Measurements from ENCODE around the gene FBXL12.

FBXL12 gene

DNA sequence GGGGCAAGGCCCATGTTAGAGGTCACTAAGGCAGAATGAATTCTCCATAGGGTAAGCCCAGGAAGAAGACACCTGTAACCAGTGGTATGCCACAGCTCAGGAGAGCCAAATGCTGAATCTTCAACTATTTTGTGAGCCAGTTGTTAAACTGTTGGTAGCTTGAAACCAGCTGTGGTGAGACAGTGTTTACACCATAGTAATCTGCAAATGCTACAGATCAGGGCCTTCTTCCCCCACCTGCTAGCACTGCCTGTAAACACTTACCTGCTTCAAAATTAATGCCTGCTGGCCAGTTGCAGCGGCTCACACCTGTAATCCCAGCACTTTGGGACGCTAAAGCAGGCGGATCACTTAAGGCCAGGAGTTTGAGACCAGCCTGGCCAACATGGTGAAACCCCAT lies 12.1 kb downstream of the FBXL12 start:
- H3K27ac ChIP-seq: no peak overlapping the region
- H3K27me3 ChIP-seq (replicated peaks): no peaks in the 10 kb centered on the region
- H3K4me3 ChIP-seq (ENCODE audit: low read depth, low read length): no peak overlapping the region
- in situ Hi-C loops (cut with HindIII; ENCODE audit: low pct_ligation_motif_present, low sequenced_read_pairs): no loop called here
- TF ChIP-seq, protein P1, sequence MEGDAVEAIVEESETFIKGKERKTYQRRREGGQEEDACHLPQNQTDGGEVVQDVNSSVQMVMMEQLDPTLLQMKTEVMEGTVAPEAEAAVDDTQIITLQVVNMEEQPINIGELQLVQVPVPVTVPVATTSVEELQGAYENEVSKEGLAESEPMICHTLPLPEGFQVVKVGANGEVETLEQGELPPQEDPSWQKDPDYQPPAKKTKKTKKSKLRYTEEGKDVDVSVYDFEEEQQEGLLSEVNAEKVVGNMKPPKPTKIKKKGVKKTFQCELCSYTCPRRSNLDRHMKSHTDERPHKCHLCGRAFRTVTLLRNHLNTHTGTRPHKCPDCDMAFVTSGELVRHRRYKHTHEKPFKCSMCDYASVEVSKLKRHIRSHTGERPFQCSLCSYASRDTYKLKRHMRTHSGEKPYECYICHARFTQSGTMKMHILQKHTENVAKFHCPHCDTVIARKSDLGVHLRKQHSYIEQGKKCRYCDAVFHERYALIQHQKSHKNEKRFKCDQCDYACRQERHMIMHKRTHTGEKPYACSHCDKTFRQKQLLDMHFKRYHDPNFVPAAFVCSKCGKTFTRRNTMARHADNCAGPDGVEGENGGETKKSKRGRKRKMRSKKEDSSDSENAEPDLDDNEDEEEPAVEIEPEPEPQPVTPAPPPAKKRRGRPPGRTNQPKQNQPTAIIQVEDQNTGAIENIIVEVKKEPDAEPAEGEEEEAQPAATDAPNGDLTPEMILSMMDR (IDR thresholded peaks at IDR 0.05; ENCODE audit: low read depth, low read length, missing control alignments): no peak
- peaks cover 48% of the 10 kb centered on the region for H3K36me3 ChIP-seq (replicated peaks)
- DNase-seq: no peak

DNA sequence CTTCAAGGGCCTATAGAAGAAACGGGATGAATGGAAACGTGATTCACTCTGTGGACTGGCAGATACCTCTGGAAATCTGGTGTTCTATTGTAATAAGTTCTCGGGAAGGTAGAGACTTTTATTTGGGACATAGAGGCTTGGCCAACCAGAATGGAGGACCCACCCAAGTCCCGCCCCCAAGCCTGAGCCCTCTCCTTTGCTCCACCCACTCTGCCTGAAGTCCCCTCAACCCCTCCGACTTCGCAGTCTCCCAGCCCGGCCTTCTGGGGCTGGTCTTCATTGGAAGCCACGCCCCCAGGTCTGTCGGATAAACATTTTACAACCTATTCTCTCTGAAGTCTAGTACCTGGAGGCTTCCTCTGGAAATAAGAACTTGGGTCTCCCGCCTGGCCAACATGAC lies 16.9 kb downstream of the FBXL12 start:
- TF ChIP-seq, protein P1 (IDR thresholded peaks at IDR 0.05; ENCODE audit: low read depth, low read length, missing control alignments): no peak
- no peak for DNase-seq
- Histone ChIP-seq H3K36me3 (replicated peaks) (peaks cover 12% of the 10 kb centered on the region), H3K4me3 (ENCODE audit: low read depth, low read length) (no peak overlapping the region), H3K27me3 (replicated peaks) (no peaks in the 10 kb centered on the region), H3K27ac (no peak overlapping the region)
- in situ Hi-C loops (cut with HindIII; ENCODE audit: low pct_ligation_motif_present, low sequenced_read_pairs): no loop called here

DNA sequence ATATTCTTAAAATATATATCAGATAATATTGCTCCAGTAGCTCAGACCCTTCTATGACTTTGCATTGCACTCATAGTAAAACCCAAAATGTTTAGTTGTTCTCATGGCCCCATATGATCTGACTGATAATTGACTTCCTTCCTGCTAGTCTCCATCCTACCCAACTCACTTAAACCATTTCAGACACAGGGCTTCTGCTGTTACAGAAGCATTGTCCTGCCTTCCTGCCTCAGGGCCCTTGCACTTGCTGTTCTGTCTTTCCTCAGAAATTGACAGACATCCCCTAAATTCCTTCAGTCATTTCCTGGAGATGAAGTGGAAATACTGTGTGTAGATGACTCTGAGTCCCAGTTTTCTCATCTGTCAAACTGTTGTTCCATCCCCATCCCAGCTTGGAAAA lies 19.7 kb downstream of the FBXL12 start:
- no peak overlapping the region for H3K4me3 ChIP-seq (ENCODE audit: low read depth, low read length)
- TF ChIP-seq, protein P1 (IDR thresholded peaks at IDR 0.05; ENCODE audit: low read depth, low read length, missing control alignments): no peak
- no peaks in the 10 kb centered on the region for H3K36me3 ChIP-seq (replicated peaks)

DNA sequence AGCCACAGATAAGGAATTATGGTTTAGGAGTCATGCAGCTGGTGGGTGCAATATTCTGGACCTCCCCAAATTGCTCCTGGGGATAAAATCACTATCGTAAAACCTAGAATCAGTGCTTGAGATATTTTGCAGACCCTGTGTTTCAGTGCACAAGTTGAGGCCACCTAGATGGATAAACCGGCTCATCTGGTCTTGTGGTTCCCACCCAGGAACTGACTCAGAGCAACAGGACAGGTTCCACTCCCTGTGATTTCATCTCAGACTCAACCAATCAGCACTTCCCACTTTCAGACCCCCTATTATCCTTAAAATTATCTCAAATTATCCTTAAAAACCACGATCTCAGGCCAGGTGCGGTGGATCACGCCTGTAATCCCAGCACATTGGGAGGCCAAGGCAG lies 21.0 kb downstream of the FBXL12 start:
- H3K4me3 ChIP-seq (ENCODE audit: low read depth, low read length): no peak overlapping the region
- H3K27me3 ChIP-seq (replicated peaks): no peaks in the 10 kb centered on the region
- in situ Hi-C loops (cut with HindIII; ENCODE audit: low pct_ligation_motif_present, low sequenced_read_pairs): no loop called here
- H3K36me3 ChIP-seq (replicated peaks): no peaks in the 10 kb centered on the region
- no peak overlapping the region for H3K27ac ChIP-seq
- TF ChIP-seq, protein P1 (IDR thresholded peaks at IDR 0.05; ENCODE audit: low read depth, low read length, missing control alignments): no peak
- no peak for DNase-seq

More for the DNA sequence above, 19.7 kb downstream of the FBXL12 start:
- no peak overlapping the region for H3K27ac ChIP-seq
- DNase-seq: no peak
- in situ Hi-C loops (cut with HindIII; ENCODE audit: low pct_ligation_motif_present, low sequenced_read_pairs): no loop called here
- H3K27me3 ChIP-seq (replicated peaks): no peaks in the 10 kb centered on the region

DNA sequence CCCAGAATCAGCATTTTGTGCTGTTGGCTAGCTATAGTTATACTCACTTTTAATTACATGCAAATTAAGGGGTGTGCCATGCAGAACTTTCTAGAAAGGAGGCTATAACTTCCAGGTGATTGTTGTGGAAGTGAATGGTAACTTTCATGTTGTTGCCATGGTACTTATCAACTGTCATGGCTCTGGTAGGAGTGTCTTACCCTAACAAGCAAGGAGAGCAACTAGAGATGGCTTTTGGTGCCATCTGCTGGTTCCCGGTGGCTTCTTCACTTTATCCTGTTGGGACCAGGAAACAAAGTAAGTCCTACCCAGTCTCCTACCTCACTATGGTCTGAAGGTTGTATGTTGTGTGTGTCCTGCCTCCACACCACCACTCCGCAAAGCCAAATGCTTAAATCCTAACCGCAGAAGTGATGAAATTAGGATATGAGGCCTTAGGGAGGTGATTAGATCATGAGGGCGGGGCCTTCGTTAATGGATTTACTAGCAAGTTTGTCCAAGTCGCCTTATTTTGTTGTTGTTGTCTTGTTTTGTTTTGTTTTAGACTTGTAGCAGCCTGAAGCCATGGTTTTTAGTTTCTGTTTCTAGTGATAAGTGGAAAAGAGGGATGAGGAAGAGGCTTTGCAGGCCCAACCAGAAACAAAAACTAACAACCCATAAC lies 22.6 kb downstream of the FBXL12 start:
- in situ Hi-C loops (cut with HindIII; ENCODE audit: low pct_ligation_motif_present, low sequenced_read_pairs): no loop called here
- Histone ChIP-seq H3K4me3 (ENCODE audit: low read depth, low read length) (no peak overlapping the region), H3K27ac (no peak overlapping the region), H3K27me3 (replicated peaks) (no peaks in the 10 kb centered on the region), H3K36me3 (replicated peaks) (no peaks in the 10 kb centered on the region)
- TF ChIP-seq, protein P1 (IDR thresholded peaks at IDR 0.05; ENCODE audit: low read depth, low read length, missing control alignments): peak; percentile 90
- DNase-seq: peak; percentile 92

DNA sequence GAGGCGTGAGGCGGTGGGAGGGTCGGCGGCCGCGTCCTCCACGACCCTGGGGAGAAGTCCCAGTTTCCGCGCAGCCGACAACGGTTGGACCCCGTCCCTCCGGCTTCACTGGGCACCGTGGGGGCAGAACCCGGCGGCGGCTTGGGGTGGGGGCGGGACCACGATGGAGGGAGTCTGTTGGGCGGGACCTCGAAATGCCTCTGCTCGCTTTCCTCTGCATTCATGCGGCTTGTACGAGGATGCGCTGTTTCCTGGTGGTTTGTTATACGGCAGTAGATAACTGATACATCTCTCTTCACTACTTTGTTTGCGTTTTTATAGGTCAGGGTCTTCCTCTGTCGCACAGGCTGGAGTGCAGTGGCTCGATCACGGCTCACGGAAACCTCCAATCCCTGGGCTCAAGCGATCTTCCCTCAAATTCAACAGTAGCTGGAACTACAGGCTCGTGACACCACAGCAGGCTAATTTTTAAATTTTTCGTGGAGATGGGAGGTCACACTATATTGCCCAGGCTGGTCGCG lies 25.7 kb downstream of the FBXL12 start:
- TF ChIP-seq, protein P1 (IDR thresholded peaks at IDR 0.05; ENCODE audit: low read depth, low read length, missing control alignments): no peak
- H3K27me3 ChIP-seq (replicated peaks): no peaks in the 10 kb centered on the region
- H3K36me3 ChIP-seq (replicated peaks): no peaks in the 10 kb centered on the region
- peak overlapping the region; percentile 40 for H3K27ac ChIP-seq
- peak; percentile 45 for DNase-seq
- in situ Hi-C loops (cut with HindIII; ENCODE audit: low pct_ligation_motif_present, low sequenced_read_pairs): no loop called here
- peak overlapping the region; percentile 75 for H3K4me3 ChIP-seq (ENCODE audit: low read depth, low read length)

Measured in brain microvascular endothelial cell (primary cell).